ENCODE data around the gene TNFSF11. TPM values are rescaled to one million over a fixed set of nuclear protein-coding genes. Genes with fewer than 3 reads are reported as not detected.

The TNFSF11 gene
- total and polyA plus RNA-seq, 2 experiments from 2014 or later = not detected

- H3K9me3 ChIP-seq (ENCODE audit: low read depth) = no peaks in the 10 kb centered on the region
Observed at GRCh38 chr13:42656161-42656560, 82.2 kb downstream of the TNFSF11 start.

GRCh38 chr13:42656958-42657357, 83.0 kb downstream of the TNFSF11 start:
- Histone ChIP-seq H3K4me2 (ENCODE audit: unreplicated experiment) (no peak overlapping the region), H3K27ac (no peak overlapping the region), H3K27me3 (replicated peaks; ENCODE audit: insufficient read depth) (peaks cover 55% of the 10 kb centered on the region), H3K9ac (no peak overlapping the region), H3K9me3 (ENCODE audit: low read depth) (no peaks in the 10 kb centered on the region), H3K4me3 (no peak overlapping the region), H3K4me1 (ENCODE audit: insufficient read depth) (no peaks in the 10 kb centered on the region), H3K36me3 (ENCODE audit: low read depth) (no peaks in the 10 kb centered on the region), H4K20me1 (ENCODE audit: insufficient read depth) (no peaks in the 10 kb centered on the region), H3F3A (ENCODE audit: insufficient read depth) (no peaks in the 10 kb centered on the region), H3K9me2 (ENCODE audit: insufficient read depth) (no peaks in the 10 kb centered on the region), H2AFZ (no peak overlapping the region), H3K79me2 (ENCODE audit: insufficient read depth) (no peaks in the 10 kb centered on the region)
- in situ Hi-C loops (cut with MboI) = no loop called here
- no peak for TF ChIP-seq EZH2phosphoT487 (IDR thresholded peaks at IDR 0.05; ENCODE audit: insufficient read depth, low read depth)
- no peak for TF ChIP-seq EZH2 (IDR thresholded peaks at IDR 0.05; ENCODE audit: insufficient read depth, poor library complexity, severe bottlenecking)
- no peak for DNase-seq
- 62 to 64% methylated on average over 5 of the region's 5 CpGs for WGBS, 2 experiments (ENCODE audit: low coverage in 1 of 2, low lambda C conversion rate in 2 of 2, missing lambda C conversion rate in 2 of 2)

More at GRCh38 chr13:42656161-42656560, 82.2 kb downstream of the TNFSF11 start:
- Histone ChIP-seq H3K36me3 (ENCODE audit: low read depth) (no peaks in the 10 kb centered on the region), H3K79me2 (ENCODE audit: insufficient read depth) (no peaks in the 10 kb centered on the region), H3K27me3 (replicated peaks; ENCODE audit: insufficient read depth) (peaks cover 59% of the 10 kb centered on the region), H3K4me2 (ENCODE audit: unreplicated experiment) (no peak overlapping the region), H3K4me1 (ENCODE audit: insufficient read depth) (no peaks in the 10 kb centered on the region), H3K4me3 (no peak overlapping the region), H3F3A (ENCODE audit: insufficient read depth) (no peaks in the 10 kb centered on the region), H3K27ac (no peak overlapping the region), H4K20me1 (ENCODE audit: insufficient read depth) (no peaks in the 10 kb centered on the region), H2AFZ (no peak overlapping the region), H3K9ac (no peak overlapping the region), H3K9me2 (ENCODE audit: insufficient read depth) (no peaks in the 10 kb centered on the region)
- 0 to 3% methylated on average over 1 of the region's 1 CpG for WGBS, 2 experiments (ENCODE audit: low coverage in 1 of 2, low lambda C conversion rate in 2 of 2, missing lambda C conversion rate in 2 of 2)
- peak; percentile 6 for DNase-seq
- in situ Hi-C loops (cut with MboI) = no loop called here
- TF ChIP-seq EZH2phosphoT487 (IDR thresholded peaks at IDR 0.05; ENCODE audit: insufficient read depth, low read depth) = no peak
- TF ChIP-seq EZH2 (IDR thresholded peaks at IDR 0.05; ENCODE audit: insufficient read depth, poor library complexity, severe bottlenecking) = no peak

Other genes starting within 250 kb of the TNFSF11 start
- gene FAM216B, start 207.4 kb downstream of the TNFSF11 start, total RNA-seq (2014; rRNA removed; shearing (Covaris generic)) = not detected in 2 replicates
- not detected in 2 replicates for gene FAM216B, start 207.4 kb downstream of the TNFSF11 start, polyA plus RNA-seq (2016; fragmentation: Nextera tagmentation; extraction: Ambion mirVana)